KOPT-K1 (cell line): ENCODE measurements around the gene NTHL1.

Experiments
- H3K27ac ChIP-seq: fragments of 200-600 bp; sonication (generic); 2 replicates; pipeline ENCODE4 v1.5.1; 2016; ENCODE audit warnings: antibody characterized with exemption, mild to moderate bottlenecking, low read depth, low read length; ENCODE audit not compliant: poor library complexity, severe bottlenecking
- H3K36me3 ChIP-seq: fragments of 200-600 bp; sonication (generic); 2 replicates; pipeline ENCODE4 v1.5.1; 2017; ENCODE audit warnings: antibody characterized with exemption, mild to moderate bottlenecking, low read length, moderate library complexity; ENCODE audit not compliant: insufficient read depth
- H3K9me3 ChIP-seq: fragments of 200-600 bp; sonication (generic); 2 replicates; pipeline ENCODE4 v1.5.1; 2017; ENCODE audit warnings: antibody characterized with exemption, low read length, mild to moderate bottlenecking; ENCODE audit not compliant: insufficient read depth, poor library complexity, severe bottlenecking

The NTHL1 gene

DNA sequence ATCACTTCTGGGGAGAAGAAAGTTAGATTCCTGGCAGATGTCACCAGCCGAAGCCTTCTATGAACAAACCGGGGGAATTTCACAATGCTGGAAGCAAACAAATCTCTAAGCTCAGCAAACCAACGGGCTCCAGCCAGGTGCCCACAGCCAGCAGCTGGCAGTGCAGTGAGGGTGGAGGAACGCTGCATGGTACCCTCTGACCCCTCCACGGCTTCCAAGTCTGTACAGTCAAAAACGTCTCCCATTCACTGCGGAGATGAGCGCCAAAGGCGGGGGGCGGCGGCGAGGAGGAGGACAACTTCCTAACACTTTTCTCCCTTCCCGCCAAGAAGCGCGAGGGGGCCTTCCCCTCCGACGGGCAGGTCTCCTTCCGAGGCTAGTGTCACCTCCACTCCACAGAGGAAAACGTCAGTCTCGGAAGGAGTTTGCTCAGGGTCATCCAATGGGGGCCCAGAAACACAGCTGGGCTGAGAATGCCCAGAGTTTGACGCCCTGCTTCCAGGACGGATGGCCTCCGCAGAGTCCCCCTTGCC, 38.9 kb downstream of the NTHL1 start:
- Histone ChIP-seq H3K27ac (peak overlapping the region; percentile 68), H3K36me3 (peaks cover 29% of the 10 kb centered on the region; the same call in 1 of the 2 replicates), H3K9me3 (no peaks in the 10 kb centered on the region)

DNA sequence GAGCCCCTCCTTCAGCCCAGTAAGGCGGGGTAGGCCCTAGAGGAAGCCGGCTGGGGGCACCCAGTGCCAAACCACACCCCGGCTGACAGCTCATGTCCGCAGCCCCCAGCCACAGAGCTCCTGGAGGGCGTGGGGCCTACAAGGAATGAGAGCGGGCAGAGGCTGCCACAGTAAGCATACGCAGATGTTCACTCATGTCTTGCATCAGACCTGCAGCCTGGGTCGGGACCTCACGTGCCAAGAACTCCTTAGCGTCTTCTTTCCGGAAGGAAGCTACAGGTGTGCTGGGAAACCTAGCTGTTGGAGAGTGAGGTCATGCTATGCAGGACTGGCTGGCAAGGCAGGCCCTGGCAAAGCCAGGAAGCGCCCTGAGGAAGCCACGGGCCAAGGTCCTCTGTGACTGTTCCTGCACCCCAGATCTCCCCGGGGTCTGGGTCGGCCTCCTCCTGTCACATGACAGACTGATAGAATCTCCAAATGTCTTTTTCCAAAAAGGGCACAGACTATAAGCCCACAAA, 39.6 kb downstream of the NTHL1 start:
- Histone ChIP-seq H3K9me3 (no peaks in the 10 kb centered on the region), H3K27ac (peak overlapping the region; percentile 68), H3K36me3 (peaks cover 36% of the 10 kb centered on the region; the same call in 1 of the 2 replicates)

DNA sequence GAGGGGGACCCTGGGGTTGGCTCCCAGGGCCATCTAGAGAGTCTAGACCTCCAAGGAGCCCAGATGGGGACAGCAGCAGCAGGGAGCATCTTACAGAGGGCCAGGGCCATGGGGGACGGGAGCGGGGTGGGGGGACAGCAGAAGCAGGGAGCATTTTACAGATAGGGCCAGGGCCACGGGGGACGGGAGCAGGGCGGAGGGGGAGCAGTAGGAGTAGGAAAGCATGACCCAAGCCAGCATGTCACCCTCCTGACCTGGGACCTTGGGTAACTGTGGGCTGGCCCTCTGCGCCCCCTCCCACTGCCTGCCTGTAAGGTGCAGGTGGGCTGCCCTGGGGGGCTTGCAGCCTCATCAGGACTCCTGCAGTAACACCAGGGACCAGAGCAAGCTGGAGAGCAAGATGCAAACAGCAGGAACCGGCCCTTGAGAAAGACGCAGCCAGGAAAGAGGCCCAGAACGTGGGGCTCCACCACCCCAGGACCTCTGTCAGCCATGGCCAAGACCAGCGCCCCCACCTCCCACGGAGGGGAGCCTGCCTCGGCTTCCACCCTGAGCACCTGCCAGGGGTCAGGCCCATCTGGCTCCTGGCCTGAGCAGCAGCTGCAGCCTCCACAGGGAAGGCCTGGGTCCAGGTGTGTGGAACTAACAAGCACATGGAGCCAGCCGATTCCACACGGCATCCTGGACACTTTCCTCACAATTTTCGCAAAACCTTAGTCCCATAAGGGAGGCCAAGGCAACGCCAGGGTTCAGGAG, 40.4 kb downstream of the NTHL1 start:
- Histone ChIP-seq H3K27ac (peak overlapping the region; percentile 68), H3K36me3 (peaks cover 44% of the 10 kb centered on the region; the same call in 1 of the 2 replicates), H3K9me3 (no peaks in the 10 kb centered on the region)

DNA sequence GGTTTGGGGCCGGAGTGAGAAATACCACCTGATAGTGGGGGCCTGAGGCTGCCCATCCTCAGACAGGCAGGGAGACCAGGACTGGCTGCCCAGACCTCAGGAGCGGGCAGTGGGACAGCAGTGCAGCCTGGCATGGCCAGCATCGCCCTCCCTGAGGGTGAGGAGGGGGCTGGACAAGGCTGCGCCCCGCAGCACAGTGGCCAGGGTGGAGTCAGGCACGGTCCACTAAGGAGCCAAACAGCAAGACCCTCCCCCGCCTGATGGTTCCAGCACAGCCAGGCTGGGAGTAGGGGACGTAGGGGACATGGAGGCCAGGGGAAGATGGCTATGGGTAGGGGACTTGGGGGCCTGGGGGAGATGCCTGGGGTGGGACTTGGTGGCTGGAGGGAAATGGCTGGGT, 41.3 kb downstream of the NTHL1 start:
- H3K36me3 ChIP-seq, result peaks cover 53% of the 10 kb centered on the region
- no peak overlapping the region for H3K27ac ChIP-seq

DNA sequence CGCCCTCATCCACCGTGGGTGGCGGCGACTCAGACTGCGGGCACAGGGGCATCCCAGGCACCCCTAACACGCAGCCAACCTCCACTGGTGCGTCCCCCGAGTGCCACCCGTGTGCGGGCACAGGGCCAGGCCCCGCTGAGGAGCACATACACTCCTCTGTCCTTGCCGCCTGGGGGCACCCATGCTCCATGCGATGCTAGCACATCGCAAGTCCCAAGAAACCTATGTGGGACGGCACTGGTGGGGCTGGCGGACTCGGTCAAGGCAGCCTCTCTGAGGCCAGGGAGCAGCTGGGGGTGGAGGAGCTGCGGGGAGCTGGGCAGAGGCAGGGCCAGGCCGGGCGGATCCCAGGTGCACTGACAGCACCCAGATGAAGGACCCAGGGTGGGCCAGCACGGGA, 42.0 kb downstream of the NTHL1 start:
- H3K27ac ChIP-seq, result no peak overlapping the region
- H3K36me3 ChIP-seq, result peaks cover 60% of the 10 kb centered on the region
- H3K9me3 ChIP-seq, result no peaks in the 10 kb centered on the region

More for the DNA sequence above, 41.3 kb downstream of the NTHL1 start:
- H3K9me3 ChIP-seq, result no peaks in the 10 kb centered on the region

DNA sequence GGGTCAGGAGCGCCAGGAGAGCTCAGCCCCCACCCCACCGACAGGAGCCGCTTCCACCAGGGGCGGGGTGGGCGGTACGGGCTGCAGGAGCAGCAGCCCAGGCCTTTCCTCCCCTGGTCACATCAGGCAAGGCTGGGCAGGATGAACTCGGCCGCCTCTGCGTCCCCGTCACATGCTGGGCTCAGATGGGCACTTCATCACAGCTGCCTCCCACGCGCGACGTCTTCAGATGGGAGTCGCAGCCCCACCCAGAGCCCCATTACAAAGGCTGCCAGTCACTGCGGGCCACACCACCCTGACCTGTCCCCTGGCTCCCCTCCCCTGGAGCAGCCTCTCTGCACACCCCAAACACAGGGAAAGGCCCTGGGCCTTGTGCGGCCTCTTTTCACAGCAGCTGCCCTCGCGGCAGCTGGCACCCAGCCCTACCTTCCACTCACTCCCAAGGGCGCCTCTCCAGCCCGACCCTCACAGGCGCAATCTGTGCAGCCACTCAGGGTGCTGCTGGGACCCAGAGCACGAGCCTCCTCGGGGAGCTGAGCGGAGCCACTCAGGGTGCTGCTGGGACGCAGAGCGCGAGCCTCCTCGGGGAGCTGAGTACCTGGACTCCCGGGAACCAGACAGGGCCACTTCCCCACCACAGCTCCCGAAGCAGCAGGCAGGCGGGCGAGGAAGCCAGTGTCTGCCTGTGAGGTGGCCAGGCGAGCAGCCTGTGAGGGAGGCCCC, 42.7 kb downstream of the NTHL1 start:
- Histone ChIP-seq H3K9me3 (no peaks in the 10 kb centered on the region), H3K27ac (no peak overlapping the region), H3K36me3 (peaks cover 67% of the 10 kb centered on the region)

DNA sequence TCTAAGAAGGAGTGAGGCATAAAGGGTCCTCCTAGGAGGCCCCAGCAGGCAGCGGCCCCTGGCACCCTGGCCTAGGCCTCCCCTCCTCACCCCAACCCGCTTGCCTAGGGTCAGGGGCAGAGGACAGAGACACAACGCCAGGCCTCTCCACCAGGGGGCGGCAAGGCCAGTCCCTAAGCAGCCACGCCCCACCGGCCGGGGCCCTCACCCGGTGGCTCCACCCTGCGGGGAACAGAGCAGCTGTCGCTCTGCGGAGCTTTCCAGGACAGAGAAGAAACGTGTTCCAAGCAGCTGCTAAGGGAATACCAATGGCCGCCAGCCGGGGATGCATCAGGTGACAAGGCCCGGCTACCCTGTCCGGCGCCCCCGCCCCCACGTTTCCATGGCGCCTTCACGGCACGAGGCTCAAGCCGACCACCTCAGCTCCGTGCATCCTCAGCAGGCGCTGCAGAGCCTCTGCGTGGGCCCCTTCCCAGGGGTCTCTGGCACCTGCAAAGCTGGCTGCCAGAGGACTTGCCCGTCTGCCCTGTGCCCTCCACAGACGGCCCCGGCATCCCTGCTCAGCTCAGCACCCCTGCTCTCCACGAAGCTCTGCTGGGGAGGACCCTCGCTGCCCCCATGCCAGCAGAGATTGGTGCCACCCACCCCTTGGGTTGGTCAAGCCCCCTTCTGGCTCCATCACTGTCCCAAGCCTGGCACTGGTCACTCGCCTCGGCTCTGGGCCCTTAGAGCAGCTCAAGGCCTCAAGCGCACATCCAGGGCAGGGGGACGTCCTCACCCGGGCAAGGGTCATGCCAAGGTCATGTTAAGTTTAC, 43.6 kb downstream of the NTHL1 start:
- H3K9me3 ChIP-seq, result no peaks in the 10 kb centered on the region
- no peak overlapping the region for H3K27ac ChIP-seq
- H3K36me3 ChIP-seq, result peaks cover 76% of the 10 kb centered on the region

DNA sequence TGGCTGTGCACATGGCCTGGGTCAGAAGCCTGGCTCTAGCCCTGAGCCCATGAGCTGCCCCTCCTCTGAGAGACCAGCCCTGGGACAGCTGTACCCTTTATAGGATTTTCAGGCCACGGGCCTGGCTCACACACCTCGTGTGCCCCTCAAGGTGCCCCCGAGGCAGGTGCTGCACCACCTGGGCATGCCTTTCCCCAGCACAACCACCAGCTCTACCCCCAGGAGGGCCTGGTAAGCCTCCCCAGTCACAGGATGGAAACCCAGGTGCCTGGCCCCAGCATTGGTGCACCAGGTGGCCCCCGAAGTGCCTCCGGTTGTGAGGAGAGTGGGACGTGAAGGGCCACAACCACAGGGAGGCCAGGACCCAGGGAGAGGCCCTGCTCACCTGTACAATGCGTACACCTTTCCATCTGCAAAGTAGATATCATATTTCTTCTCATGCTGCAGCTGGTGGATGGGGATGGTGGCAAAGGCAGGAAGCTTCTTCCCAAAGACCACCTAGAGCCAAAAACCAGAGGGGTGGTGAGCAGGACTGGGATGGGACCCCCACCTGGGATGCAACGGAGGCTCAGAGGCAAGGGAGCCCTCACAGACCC, 44.3 kb downstream of the NTHL1 start:
- Histone ChIP-seq H3K27ac (no peak overlapping the region), H3K36me3 (peaks cover 83% of the 10 kb centered on the region), H3K9me3 (no peaks in the 10 kb centered on the region)

DNA sequence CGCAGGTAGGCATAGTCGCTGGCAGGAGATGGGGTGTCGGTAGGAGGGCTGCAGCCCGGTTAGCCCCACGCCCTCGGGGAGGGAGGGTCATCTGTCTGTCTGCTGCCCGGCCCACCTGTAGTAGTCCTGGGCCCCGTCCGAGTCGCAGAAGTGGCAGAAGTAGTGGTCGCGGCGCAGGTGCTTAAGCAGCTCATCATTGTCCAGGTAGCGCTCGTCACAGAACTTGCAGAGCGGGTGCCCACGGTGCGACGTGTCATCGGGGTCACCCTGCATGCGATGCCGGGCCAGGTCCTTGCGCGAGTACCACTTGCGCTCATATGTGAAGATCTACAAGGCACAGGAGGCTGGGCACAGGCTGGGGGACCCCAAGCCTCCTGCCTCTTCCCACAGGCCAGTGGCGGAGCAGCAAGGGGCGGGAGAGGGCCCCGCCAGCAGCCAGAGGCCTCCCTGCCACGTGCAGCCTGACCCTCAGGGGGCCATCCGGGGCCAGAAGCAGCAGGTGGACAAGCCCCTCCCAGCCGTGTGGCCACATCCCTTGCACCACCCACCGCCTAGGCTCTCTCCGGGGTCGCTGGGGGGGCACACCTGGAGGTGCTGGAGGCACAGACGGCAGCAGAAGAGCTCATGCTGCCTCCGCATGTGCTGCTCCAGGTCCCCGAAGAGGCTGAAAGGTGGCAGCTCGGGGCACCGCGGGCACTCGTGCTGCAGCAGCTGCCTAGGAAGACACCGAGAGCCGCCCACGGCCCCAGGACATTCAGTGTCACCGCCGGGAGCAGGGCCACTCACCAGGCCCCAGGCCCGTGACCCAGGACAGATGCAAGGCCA, 45.0 kb downstream of the NTHL1 start:
- Histone ChIP-seq H3K9me3 (no peaks in the 10 kb centered on the region), H3K36me3 (peaks cover 90% of the 10 kb centered on the region), H3K27ac (no peak overlapping the region)

DNA sequence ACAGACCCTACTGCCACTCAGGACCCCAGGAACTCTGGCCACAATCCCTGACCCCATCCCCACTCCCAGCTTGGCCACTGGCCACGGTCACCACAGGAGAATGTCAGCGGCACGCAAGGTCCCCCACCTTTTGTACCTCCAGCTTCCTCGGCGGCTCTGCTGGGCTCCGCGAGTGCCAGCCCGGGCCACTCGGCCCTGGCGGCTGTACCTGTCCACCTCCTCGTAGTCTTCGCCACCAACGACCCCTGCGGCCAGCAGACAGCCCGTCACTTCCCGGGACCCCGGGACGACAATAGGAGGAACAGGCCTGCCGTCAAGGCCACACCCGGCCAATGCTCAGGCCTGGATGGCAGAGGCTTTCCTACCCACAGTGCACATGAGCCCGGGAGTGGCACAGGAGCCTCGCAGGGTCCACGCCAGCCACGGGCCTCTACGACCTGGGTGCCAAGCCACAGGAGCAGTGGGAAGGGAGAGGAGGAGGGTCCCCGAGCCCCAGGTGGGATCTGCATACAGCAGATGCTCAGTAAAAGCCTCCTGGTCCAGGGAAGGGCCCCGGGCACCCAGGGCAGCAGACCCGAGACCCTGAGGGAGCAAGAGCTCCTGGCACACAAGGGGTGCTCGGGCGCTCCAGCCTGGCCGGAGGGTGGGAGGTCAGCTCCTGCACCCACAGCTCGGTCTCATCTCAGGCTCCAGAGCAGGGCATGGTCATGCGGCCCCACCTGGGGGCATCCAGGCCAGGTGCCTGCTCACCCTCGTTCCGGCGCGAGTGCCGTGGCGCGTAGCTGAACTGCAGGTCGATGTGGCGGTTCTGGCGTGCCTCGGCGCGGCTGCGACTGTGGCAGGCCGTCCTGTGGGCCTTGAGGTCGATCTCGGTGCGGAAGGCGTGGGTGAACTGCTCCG, 45.9 kb downstream of the NTHL1 start:
- Histone ChIP-seq H3K9me3 (no peaks in the 10 kb centered on the region), H3K27ac (no peak overlapping the region), H3K36me3 (peaks cover 89% of the 10 kb centered on the region)

DNA sequence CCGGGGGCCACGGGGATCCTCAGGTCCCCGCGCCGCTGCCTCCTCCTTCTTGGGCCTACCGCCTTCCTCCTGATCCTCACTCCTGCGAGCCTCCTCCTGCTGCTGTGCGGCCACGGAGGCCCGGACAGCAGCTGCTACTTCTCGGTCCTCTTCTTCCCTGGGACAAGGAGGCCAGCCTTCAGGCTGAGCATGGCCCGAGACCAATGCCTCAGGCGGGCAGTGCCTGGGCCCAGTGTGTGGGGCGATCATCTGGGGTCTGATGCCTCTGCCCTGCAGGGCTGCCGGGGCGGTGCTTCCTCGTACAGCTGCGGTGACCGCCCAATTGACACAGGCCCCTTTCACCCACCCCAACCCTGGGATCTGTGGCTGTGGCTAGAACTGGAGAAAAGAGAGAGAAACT, 46.6 kb downstream of the NTHL1 start:
- Histone ChIP-seq H3K9me3 (no peaks in the 10 kb centered on the region), H3K36me3 (peaks cover 87% of the 10 kb centered on the region), H3K27ac (no peak overlapping the region)

DNA sequence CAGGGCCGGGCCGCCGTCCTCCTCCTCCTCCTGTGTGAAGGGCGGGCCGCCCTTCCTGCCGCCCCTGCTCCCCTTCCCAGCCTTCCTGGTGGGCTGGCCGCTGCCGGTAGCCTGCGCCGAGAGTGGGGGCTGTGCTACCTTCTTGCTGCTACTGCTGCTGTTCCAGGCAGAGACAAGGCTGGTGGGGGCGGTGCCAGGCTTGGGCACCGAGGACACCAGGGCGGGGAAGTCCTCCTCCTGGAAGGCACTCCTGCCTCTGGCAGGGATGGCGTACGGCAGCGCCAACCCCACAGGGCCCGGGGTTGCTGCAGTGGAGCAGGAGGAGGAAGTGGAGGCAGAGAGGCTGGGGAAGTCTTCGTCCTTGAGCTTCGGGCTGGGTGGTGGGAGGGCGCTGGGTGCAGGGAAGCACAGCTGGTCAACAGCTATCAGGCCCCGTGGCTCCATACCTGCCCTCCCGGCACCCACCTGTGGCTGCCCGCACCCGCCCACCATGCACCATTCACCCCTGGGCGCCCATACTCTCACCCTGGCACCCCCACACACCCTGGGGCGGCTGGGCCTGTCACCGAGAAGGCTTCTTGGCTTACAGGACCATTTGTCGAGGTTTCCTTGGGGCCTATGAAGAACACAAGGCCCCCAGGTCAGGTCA, 47.6 kb downstream of the NTHL1 start:
- Histone ChIP-seq H3K27ac (no peak overlapping the region), H3K9me3 (no peaks in the 10 kb centered on the region), H3K36me3 (peaks cover 86% of the 10 kb centered on the region)
